HCEC 1CT (cell line): ENCODE results near the gene VSTM2L.
"Not testable (repeated sequence)": the region's sequence is repeated elsewhere in the genome, so short reads cannot be mapped to it uniquely, and the experiment has no call there.

Source experiments
- DNase-seq: peaks from one replicate; pipeline ENCODE4 v3.0.0-alpha.2; 2017

The VSTM2L gene

GRCh38 chr20:37902504-37903313 is at the start of gene VSTM2L:
TSS of gene VSTM2L (plus strand) at chr20:37903127. CDS start at chr20:37903351, 224 bp downstream.
- DNase-seq: peak; percentile 70

- no peak for DNase-seq
Observed at GRCh38 chr20:37853823-37854375, 49.0 kb upstream of the VSTM2L start.

GRCh38 chr20:37856034-37856433 is 46.9 kb upstream of the VSTM2L start:
- DNase-seq: not testable (repeated sequence)

- peak; percentile 85 for DNase-seq
Observed at GRCh38 chr20:37856932-37857660, 45.8 kb upstream of the VSTM2L start.

- no peak for DNase-seq
Observed at GRCh38 chr20:37859406-37860171, 43.3 kb upstream of the VSTM2L start.

- no peak for DNase-seq
Observed at GRCh38 chr20:37863289-37863688, 39.6 kb upstream of the VSTM2L start.

- no peak for DNase-seq
Observed at GRCh38 chr20:37864298-37864697, 38.6 kb upstream of the VSTM2L start.

GRCh38 chr20:37866051-37866450 is 36.9 kb upstream of the VSTM2L start:
- DNase-seq: no peak

- DNase-seq: no peak
Observed at GRCh38 chr20:37867289-37868195, 35.4 kb upstream of the VSTM2L start.

GRCh38 chr20:37868851-37869333 is 34.0 kb upstream of the VSTM2L start:
- no peak for DNase-seq

GRCh38 chr20:37869334-37869861 is 33.5 kb upstream of the VSTM2L start:
- DNase-seq: no peak

- DNase-seq: no peak
Observed at GRCh38 chr20:37870294-37870693, 32.6 kb upstream of the VSTM2L start.

- DNase-seq: no peak
Observed at GRCh38 chr20:37871751-37872150, 31.2 kb upstream of the VSTM2L start.

- no peak for DNase-seq
Observed at GRCh38 chr20:37872161-37872560, 30.8 kb upstream of the VSTM2L start.

GRCh38 chr20:37873884-37874283 is 29.0 kb upstream of the VSTM2L start:
- no peak for DNase-seq

- DNase-seq: no peak
Observed at GRCh38 chr20:37875460-37876175, 27.3 kb upstream of the VSTM2L start.

- no peak for DNase-seq
Observed at GRCh38 chr20:37876863-37877262, 26.1 kb upstream of the VSTM2L start.

- no peak for DNase-seq
Observed at GRCh38 chr20:37877832-37878772, 24.8 kb upstream of the VSTM2L start.

GRCh38 chr20:37878835-37879599 is 23.9 kb upstream of the VSTM2L start:
- no peak for DNase-seq
